Measurements from ENCODE around the gene HGD.

GRCh38 chr3:120587332-120587975, 94.6 kb downstream of the HGD start:
- TF ChIP-seq CTCF (conservative IDR thresholded peaks at IDR 0.05) (no peak), ZFX (IDR thresholded peaks at IDR 0.05) (no peak)
